Tibial nerve (tissue), 4 donors: ENCODE data around the gene DPF1. TPM values are rescaled to one million over a fixed set of nuclear protein-coding genes. Genes with fewer than 3 reads are reported as not detected.
A peak's percentile ranks its signal among the peaks of the same experiment; 100 is the strongest.

ENCODE experiments used
- DNase-seq, 2 donors: peaks; one replicate each; pipeline ENCODE4 v3.0.0-alpha.2; 2019; ENCODE audit warnings: low spot score in 2 of 2
- H3K27ac ChIP-seq, 4 donors: fragments of 200-600 bp; sonication (generic) in 3 of 4; one replicate each; pipeline ENCODE4 v1.5.1; 2017 to 2019; ENCODE audit warnings: mild to moderate bottlenecking in 1 of 4
- H3K27me3 ChIP-seq, 2 donors: fragments of 200-600 bp; sonication (generic) in 1 of 2; one replicate each; pipeline versions ENCODE4 v1.5.1 to v1.6.0; 2017 to 2019
- H3K36me3 ChIP-seq, 3 donors: fragments of 200-600 bp; sonication (generic); one replicate each; pipeline ENCODE4 v1.5.1; 2018 to 2019
- H3K4me1 ChIP-seq, 4 donors: fragments of 200-600 bp; sonication (generic) in 3 of 4; one replicate each; pipeline ENCODE4 v1.5.1; 2017 to 2019
- H3K4me3 ChIP-seq, 4 donors: fragments of 200-600 bp; sonication (generic) in 3 of 4; one replicate each; pipeline ENCODE4 v1.5.1; 2017 to 2019; ENCODE audit warnings: mild to moderate bottlenecking in 1 of 4, moderate library complexity in 1 of 4
- H3K9me3 ChIP-seq, 4 donors: fragments of 200-600 bp; sonication (generic) in 3 of 4; one replicate each; pipeline ENCODE4 v1.5.1; 2017 to 2019
- EP300 ChIP-seq, 2 donors: sonication (generic); formaldehyde crosslinking; IDR thresholded peaks; one replicate each; pipeline ENCODE4 v1.6.1; 2017; ENCODE audit warnings: antibody characterized with exemption in 2 of 2, mild to moderate bottlenecking in 1 of 2
- POLR2A ChIP-seq, 2 donors: fragments of 450-650 bp; IDR thresholded peaks; one replicate each; pipeline ENCODE4 v1.6.1; 2017; ENCODE audit warnings: antibody characterized with exemption in 2 of 2, mild to moderate bottlenecking in 2 of 2, moderate library complexity in 2 of 2
- WGBS, 2 donors: methylation state at CpG; one replicate each; pipeline ENCODE4 v1.1.5; 2018; 5-methylcytosine and 5-hydroxymethylcytosine counted together
- total RNA-seq, 4 donors: library from RNA; depleted of rRNA; stranded (reverse); fragments of >200 nt; gene quantifications; one replicate each; pipeline ENCODE4 v1.1.0, GENCODE V29; 2016
- TF ChIP-seq, protein P1 (sequence below), 5 experiments: fragments of 200-600 bp in 3 of 5; fragments of 450-650 bp in 2 of 5; sonication (generic) in 3 of 5; IDR thresholded peaks; one replicate each; pipeline ENCODE4 v1.5.1; 2016 to 2019; ENCODE audit warnings: antibody characterized with exemption in 5 of 5, mild to moderate bottlenecking in 3 of 5, moderate library complexity in 2 of 5

DPF1 gene
- total RNA-seq, 4 donors from 2014 or later, result not detected

DNA sequence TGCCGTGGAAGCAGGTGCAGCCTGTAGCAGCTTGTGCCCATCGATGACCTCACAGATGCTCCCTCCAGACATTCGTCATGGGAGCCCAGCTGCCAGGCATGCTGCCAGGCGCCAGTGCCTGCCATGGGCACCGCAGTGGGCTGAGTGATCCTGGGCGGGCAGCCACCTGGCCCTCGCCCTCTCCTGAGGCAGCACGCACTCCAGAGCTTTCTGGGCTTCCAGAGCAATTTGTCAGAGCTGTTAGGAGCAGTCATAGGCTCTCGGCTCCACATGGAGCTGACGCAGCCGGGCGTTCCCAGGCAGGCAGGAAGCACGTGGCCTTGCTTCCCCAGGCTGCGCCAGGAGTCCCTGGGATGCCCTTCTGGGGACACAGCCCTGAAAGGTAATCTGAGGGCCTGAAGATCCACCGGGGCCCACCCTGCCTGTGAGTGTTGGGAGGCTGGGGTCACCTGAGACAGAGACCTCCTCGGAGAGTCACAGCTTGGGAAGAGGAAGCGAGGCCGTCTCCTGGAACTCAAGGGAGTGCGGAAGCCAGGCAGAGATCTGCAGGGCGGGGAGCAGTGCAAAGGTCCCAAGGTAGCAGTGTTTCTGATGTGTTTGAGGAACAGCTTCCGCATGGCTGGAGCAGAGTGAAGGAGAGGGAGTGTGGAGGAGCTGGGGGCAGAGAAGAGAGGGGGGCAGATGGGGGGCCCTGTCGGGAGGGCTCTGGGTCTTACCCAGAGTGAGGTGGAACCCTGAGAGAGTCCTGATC, 50.6 kb downstream of the DPF1 start:
- no peak overlapping the region for H3K4me3 ChIP-seq
- peak overlapping the region in 1 of 4 donors; percentile 34 for H3K27ac ChIP-seq
- no peaks in the 10 kb centered on the region for H3K4me1 ChIP-seq
- WGBS, 2 donors, result 78 to 81% methylated on average over 10 to 22 of the region's 22 CpGs
- TF ChIP-seq, protein P1, sequence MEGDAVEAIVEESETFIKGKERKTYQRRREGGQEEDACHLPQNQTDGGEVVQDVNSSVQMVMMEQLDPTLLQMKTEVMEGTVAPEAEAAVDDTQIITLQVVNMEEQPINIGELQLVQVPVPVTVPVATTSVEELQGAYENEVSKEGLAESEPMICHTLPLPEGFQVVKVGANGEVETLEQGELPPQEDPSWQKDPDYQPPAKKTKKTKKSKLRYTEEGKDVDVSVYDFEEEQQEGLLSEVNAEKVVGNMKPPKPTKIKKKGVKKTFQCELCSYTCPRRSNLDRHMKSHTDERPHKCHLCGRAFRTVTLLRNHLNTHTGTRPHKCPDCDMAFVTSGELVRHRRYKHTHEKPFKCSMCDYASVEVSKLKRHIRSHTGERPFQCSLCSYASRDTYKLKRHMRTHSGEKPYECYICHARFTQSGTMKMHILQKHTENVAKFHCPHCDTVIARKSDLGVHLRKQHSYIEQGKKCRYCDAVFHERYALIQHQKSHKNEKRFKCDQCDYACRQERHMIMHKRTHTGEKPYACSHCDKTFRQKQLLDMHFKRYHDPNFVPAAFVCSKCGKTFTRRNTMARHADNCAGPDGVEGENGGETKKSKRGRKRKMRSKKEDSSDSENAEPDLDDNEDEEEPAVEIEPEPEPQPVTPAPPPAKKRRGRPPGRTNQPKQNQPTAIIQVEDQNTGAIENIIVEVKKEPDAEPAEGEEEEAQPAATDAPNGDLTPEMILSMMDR (IDR thresholded peaks at IDR 0.05), result no peak
- TF ChIP-seq EP300 (IDR thresholded peaks at IDR 0.05) (no peak), POLR2A (IDR thresholded peaks at IDR 0.05) (no peak)
- H3K36me3 ChIP-seq, result peaks cover 0 to 41% (median 0%) of the 10 kb centered on the region in 3 donors
- H3K9me3 ChIP-seq, result peaks cover 0 to 5% (median 0%) of the 10 kb centered on the region in 4 donors
- DNase-seq, result no peak
- no peaks in the 10 kb centered on the region for H3K27me3 ChIP-seq

DNA sequence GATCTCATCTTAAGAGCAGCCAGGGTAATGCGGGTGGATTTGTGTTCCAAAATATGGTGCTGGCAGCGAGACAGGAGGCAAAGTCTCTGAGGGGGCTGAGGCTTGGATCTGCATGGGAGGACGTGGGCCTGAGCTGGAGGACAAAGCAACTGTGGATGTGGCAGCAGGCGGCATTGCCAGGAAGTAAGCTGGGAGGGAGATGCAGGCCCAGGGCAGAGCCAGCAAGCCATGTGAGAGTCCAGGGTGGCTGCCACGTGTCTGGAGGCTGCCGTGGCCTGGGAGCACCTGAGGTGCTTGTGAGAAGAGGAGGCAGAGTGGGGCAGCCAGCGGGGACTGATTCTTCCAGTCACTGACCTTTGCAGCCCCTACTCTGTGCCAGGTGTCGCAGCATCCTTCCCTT, 52.0 kb downstream of the DPF1 start:
- 90 to 91% methylated on average over 8 of the region's 8 CpGs for WGBS, 2 donors
- H3K27ac ChIP-seq, result no peak overlapping the region
- DNase-seq, result no peak

DNA sequence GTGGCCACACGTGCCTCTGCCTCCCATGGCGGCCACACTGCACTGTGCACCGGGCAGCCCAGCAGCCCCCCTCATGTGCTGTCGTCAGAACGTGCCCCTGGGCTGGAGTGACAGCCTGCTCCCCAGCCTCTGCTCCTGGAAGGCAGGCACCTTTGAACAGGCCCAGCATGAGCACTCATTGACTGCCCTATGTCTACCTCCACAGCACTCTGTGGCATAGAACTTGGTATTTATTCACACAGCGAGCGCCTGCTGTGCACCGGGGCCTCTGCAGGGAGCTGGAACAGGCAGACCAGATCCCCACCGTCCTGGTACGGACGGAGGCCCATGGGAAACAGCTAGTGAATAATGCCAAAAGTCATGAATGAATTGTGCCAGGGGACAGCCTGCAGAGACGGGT, 53.7 kb downstream of the DPF1 start:
- Histone ChIP-seq H3K4me3 (no peak overlapping the region), H3K27me3 (no peaks in the 10 kb centered on the region), H3K4me1 (no peaks in the 10 kb centered on the region), H3K27ac (no peak overlapping the region), H3K9me3 (no peaks in the 10 kb centered on the region), H3K36me3 (peaks cover 0 to 60% (median 3%) of the 10 kb centered on the region in 3 donors)
- WGBS, 2 donors, result 78 to 86% methylated on average over 7 to 12 of the region's 12 CpGs
- TF ChIP-seq, protein P1 (IDR thresholded peaks at IDR 0.05), result no peak
- TF ChIP-seq EP300 (IDR thresholded peaks at IDR 0.05), result no peak
- no peak for TF ChIP-seq POLR2A (IDR thresholded peaks at IDR 0.05)
- no peak for DNase-seq

More for the DNA sequence above, 52.0 kb downstream of the DPF1 start:
- no peaks in the 10 kb centered on the region for H3K4me1 ChIP-seq
- no peaks in the 10 kb centered on the region for H3K27me3 ChIP-seq
- no peaks in the 10 kb centered on the region for H3K9me3 ChIP-seq
- no peak overlapping the region for H3K4me3 ChIP-seq
- TF ChIP-seq EP300 (IDR thresholded peaks at IDR 0.05) (no peak), POLR2A (IDR thresholded peaks at IDR 0.05) (no peak)
- TF ChIP-seq, protein P1 (IDR thresholded peaks at IDR 0.05), result no peak
- H3K36me3 ChIP-seq, result peaks cover 0 to 48% (median 0%) of the 10 kb centered on the region in 3 donors

DNA sequence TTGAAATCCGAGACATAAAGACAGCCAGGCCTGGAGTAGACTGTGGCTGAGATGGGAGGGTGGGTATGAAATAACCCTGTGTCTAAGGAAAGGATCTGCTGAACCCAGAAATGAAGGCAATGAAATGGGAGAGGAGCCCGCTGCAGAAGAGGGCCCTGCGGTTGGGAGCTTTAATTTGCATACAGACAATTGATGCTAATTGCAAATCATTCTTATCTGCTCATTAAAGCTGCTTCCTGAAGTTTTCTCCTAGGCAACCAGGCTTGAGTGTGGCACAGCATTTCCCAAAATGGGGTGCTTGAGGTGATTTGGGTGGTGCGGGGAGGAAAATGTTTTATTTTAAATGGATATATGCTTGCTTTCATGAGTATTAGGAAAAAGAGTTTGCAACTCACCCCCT, 55.4 kb downstream of the DPF1 start:
- TF ChIP-seq POLR2A (IDR thresholded peaks at IDR 0.05), result no peak
- peaks cover 0 to 67% (median 12%) of the 10 kb centered on the region in 3 donors for H3K36me3 ChIP-seq
- no peaks in the 10 kb centered on the region for H3K9me3 ChIP-seq
- H3K4me1 ChIP-seq, result no peaks in the 10 kb centered on the region
- no peak for DNase-seq
- H3K27me3 ChIP-seq, result no peaks in the 10 kb centered on the region
- no peak overlapping the region for H3K27ac ChIP-seq
- WGBS, 2 donors, result 83 to 89% methylated on average over 4 of the region's 4 CpGs
- H3K4me3 ChIP-seq, result no peak overlapping the region

DNA sequence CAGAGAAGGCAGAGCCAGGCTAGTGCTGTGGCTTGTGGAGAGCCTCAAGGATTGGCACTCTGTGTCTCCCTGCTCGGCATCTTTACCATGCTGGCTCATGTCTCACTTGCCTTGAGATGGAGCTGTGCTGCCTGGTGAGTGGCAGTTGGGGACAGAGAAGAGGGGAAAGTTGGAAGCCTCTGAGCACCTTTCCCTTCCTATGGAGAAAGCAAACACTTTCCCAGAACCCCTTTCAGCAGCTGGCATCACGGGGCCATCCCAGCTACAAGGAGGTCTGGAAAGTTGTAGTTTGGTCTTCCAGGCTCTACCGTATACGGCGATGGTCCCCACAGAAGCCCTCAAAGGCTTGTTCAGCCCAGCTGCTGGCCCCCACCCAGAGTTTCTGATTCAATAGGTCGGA, 58.7 kb downstream of the DPF1 start:
- DNase-seq, result no peak
- peaks cover 4 to 85% (median 20%) of the 10 kb centered on the region in 3 donors for H3K36me3 ChIP-seq
- TF ChIP-seq EP300 (IDR thresholded peaks at IDR 0.05), result no peak
- no peak for TF ChIP-seq POLR2A (IDR thresholded peaks at IDR 0.05)
- TF ChIP-seq, protein P1 (IDR thresholded peaks at IDR 0.05), result no peak
- WGBS, 2 donors, result 93 to 98% methylated on average over 6 of the region's 6 CpGs
- H3K27me3 ChIP-seq, result no peaks in the 10 kb centered on the region
- no peaks in the 10 kb centered on the region for H3K4me1 ChIP-seq
- H3K9me3 ChIP-seq, result peaks cover 0 to 14% (median 4%) of the 10 kb centered on the region in 4 donors
- no peak overlapping the region for H3K4me3 ChIP-seq
- H3K27ac ChIP-seq, result no peak overlapping the region
